ENCODE data around the gene CCNC.

The CCNC gene

GRCh38 chr6:99522531-99522930 lies 45.9 kb downstream of the CCNC start:
- no peak for TF ChIP-seq CTCF (IDR thresholded peaks at IDR 0.05; ENCODE audit: extremely low read depth, missing control alignments)
- no peak for DNase-seq (ENCODE audit: low spot score)

- DNase-seq (ENCODE audit: low spot score): no peak
- no peak for TF ChIP-seq CTCF (IDR thresholded peaks at IDR 0.05; ENCODE audit: extremely low read depth, missing control alignments)
Measured at GRCh38 chr6:99521633-99522151, 46.8 kb downstream of the CCNC start.

GRCh38 chr6:99520855-99521632 lies 47.4 kb downstream of the CCNC start:
- peak; percentile 87 for DNase-seq (ENCODE audit: low spot score)
- TF ChIP-seq CTCF (IDR thresholded peaks at IDR 0.05; ENCODE audit: extremely low read depth, missing control alignments): peak; percentile 86

- no peak for TF ChIP-seq CTCF (IDR thresholded peaks at IDR 0.05; ENCODE audit: extremely low read depth, missing control alignments)
- no peak for DNase-seq (ENCODE audit: low spot score)
Measured at GRCh38 chr6:99519446-99519845, 49.0 kb downstream of the CCNC start.

- DNase-seq (ENCODE audit: low spot score): no peak
- TF ChIP-seq CTCF (IDR thresholded peaks at IDR 0.05; ENCODE audit: extremely low read depth, missing control alignments): no peak
Measured at GRCh38 chr6:99514089-99514488, 54.4 kb downstream of the CCNC start.

GRCh38 chr6:99512033-99512432 lies 56.4 kb downstream of the CCNC start:
- no peak for TF ChIP-seq CTCF (IDR thresholded peaks at IDR 0.05; ENCODE audit: extremely low read depth, missing control alignments)
- DNase-seq (ENCODE audit: low spot score): no peak

- DNase-seq (ENCODE audit: low spot score): no peak
- no peak for TF ChIP-seq CTCF (IDR thresholded peaks at IDR 0.05; ENCODE audit: extremely low read depth, missing control alignments)
Measured at GRCh38 chr6:99507648-99508047, 60.8 kb downstream of the CCNC start.

Measured in GM20000 (cell line).